Esophagus (tissue), 2 donors: ENCODE data around the gene MS4A7. TPM values are rescaled to one million over a fixed set of nuclear protein-coding genes. Genes with fewer than 3 reads are reported as not detected.

Source experiments
- H3K27ac ChIP-seq, 2 donors: one replicate each; pipeline ENCODE4 v1.5.1; 2013; ENCODE audit warnings: low read depth in 2 of 2, mild to moderate bottlenecking in 2 of 2, inconsistent platforms in 1 of 2, low read length in 1 of 2, moderate library complexity in 1 of 2
- H3K27me3 ChIP-seq, 2 donors: one replicate each; pipeline ENCODE4 v1.6.1; 2013; ENCODE audit warnings: low read length in 2 of 2, control low read depth in 1 of 2, mild to moderate bottlenecking in 1 of 2; ENCODE audit not compliant: insufficient read depth in 2 of 2, control insufficient read depth in 1 of 2
- H3K36me3 ChIP-seq, 2 donors: one replicate each; pipeline ENCODE4 v1.6.1; 2013; ENCODE audit warnings: low read length in 1 of 2; ENCODE audit not compliant: control insufficient read depth in 2 of 2, insufficient read depth in 2 of 2
- H3K4me1 ChIP-seq, 2 donors: one replicate each; pipeline ENCODE4 v1.6.1; 2013; ENCODE audit warnings: low read length in 1 of 2; ENCODE audit not compliant: control insufficient read depth in 2 of 2, insufficient read depth in 2 of 2
- H3K4me3 ChIP-seq, 2 donors: one replicate each; pipeline ENCODE4 v1.5.1; 2013; ENCODE audit warnings: low read length in 2 of 2, mild to moderate bottlenecking in 2 of 2, low read depth in 1 of 2, moderate library complexity in 1 of 2
- H3K9me3 ChIP-seq, 2 donors: one replicate each; pipeline ENCODE4 v1.6.1; 2013; ENCODE audit warnings: mild to moderate bottlenecking in 2 of 2, low read depth in 1 of 2, low read length in 1 of 2, moderate library complexity in 1 of 2; ENCODE audit not compliant: control insufficient read depth in 2 of 2, insufficient read depth in 1 of 2
- WGBS, 2 donors: extraction: QIAGEN DNeasy Blood & Tissue Kit; methylation state at CpG; one replicate each; pipeline ENCODE4 v1.1.7; 2013; 5-methylcytosine and 5-hydroxymethylcytosine counted together
- polyA plus RNA-seq, 2 donors: library from polyadenylated mRNA; stranded (reverse); fragments of 200-250 nt; gene quantifications; one replicate each; pipeline ENCODE4 v1.2.3, GENCODE V29; 2013
- donor health status: healthy with polysubstance abuse.
- donor health status: Bipolar disorder and iron deficiency.

Gene MS4A7
- polyA plus RNA-seq, 2 donors = 1.1 to 1.3 TPM

- H3K4me1 ChIP-seq = no peaks in the 10 kb centered on the region
- no peaks in the 10 kb centered on the region for H3K27me3 ChIP-seq
- no peak overlapping the region for H3K27ac ChIP-seq
- no peaks in the 10 kb centered on the region for H3K9me3 ChIP-seq
- no peak overlapping the region for H3K4me3 ChIP-seq
- 93 to 95% methylated on average over 19 of the region's 19 CpGs for WGBS, 2 donors
- no peaks in the 10 kb centered on the region for H3K36me3 ChIP-seq
Measured at GRCh38 chr11:60367896-60368295, 10.4 kb upstream of the MS4A7 start.

- no peaks in the 10 kb centered on the region for H3K9me3 ChIP-seq
- H3K27ac ChIP-seq = no peak overlapping the region
Measured at GRCh38 chr11:60370252-60370810, 8.0 kb upstream of the MS4A7 start.

GRCh38 chr11:60370811-60371298 lies 7.5 kb upstream of the MS4A7 start:
- Histone ChIP-seq H3K27me3 (no peaks in the 10 kb centered on the region), H3K4me3 (no peak overlapping the region), H3K9me3 (no peaks in the 10 kb centered on the region), H3K4me1 (no peaks in the 10 kb centered on the region), H3K36me3 (no peaks in the 10 kb centered on the region), H3K27ac (no peak overlapping the region)
- 27 to 31% methylated on average over 5 of the region's 5 CpGs for WGBS, 2 donors

More at GRCh38 chr11:60370252-60370810, 8.0 kb upstream of the MS4A7 start:
- H3K4me1 ChIP-seq = no peaks in the 10 kb centered on the region
- H3K27me3 ChIP-seq = no peaks in the 10 kb centered on the region
- H3K36me3 ChIP-seq = no peaks in the 10 kb centered on the region
- 33 to 34% methylated on average over 2 of the region's 2 CpGs for WGBS, 2 donors
- H3K4me3 ChIP-seq = no peak overlapping the region

GRCh38 chr11:60371386-60371785 lies 6.9 kb upstream of the MS4A7 start:
- Histone ChIP-seq H3K36me3 (no peaks in the 10 kb centered on the region), H3K4me3 (no peak overlapping the region), H3K4me1 (no peaks in the 10 kb centered on the region), H3K27ac (no peak overlapping the region), H3K9me3 (no peaks in the 10 kb centered on the region), H3K27me3 (no peaks in the 10 kb centered on the region)
- 67 to 69% methylated on average over 3 of the region's 3 CpGs for WGBS, 2 donors

GRCh38 chr11:60371854-60372253 lies 6.5 kb upstream of the MS4A7 start:
- WGBS, 2 donors = 69 to 74% methylated on average over 1 of the region's 1 CpG
- H3K9me3 ChIP-seq = no peaks in the 10 kb centered on the region
- H3K36me3 ChIP-seq = no peaks in the 10 kb centered on the region
- no peaks in the 10 kb centered on the region for H3K4me1 ChIP-seq
- H3K4me3 ChIP-seq = no peak overlapping the region
- no peak overlapping the region for H3K27ac ChIP-seq
- no peaks in the 10 kb centered on the region for H3K27me3 ChIP-seq

- WGBS, 2 donors = 83 to 87% methylated on average over 3 of the region's 3 CpGs
- Histone ChIP-seq H3K27me3 (no peaks in the 10 kb centered on the region), H3K27ac (no peak overlapping the region), H3K4me3 (no peak overlapping the region), H3K9me3 (no peaks in the 10 kb centered on the region), H3K4me1 (no peaks in the 10 kb centered on the region), H3K36me3 (no peaks in the 10 kb centered on the region)
Measured at GRCh38 chr11:60372767-60373166, 5.6 kb upstream of the MS4A7 start.

- Histone ChIP-seq H3K4me3 (no peak overlapping the region), H3K36me3 (no peaks in the 10 kb centered on the region), H3K9me3 (no peaks in the 10 kb centered on the region), H3K27ac (no peak overlapping the region), H3K27me3 (no peaks in the 10 kb centered on the region), H3K4me1 (no peaks in the 10 kb centered on the region)
- 96 to 97% methylated on average over 3 of the region's 3 CpGs for WGBS, 2 donors
Measured at GRCh38 chr11:60375316-60375715, 3.0 kb upstream of the MS4A7 start.

- H3K27me3 ChIP-seq = no peaks in the 10 kb centered on the region
- WGBS, 2 donors = 73 to 74% methylated on average over 3 of the region's 3 CpGs
- H3K36me3 ChIP-seq = no peaks in the 10 kb centered on the region
- no peaks in the 10 kb centered on the region for H3K9me3 ChIP-seq
- H3K4me3 ChIP-seq = no peak overlapping the region
- H3K27ac ChIP-seq = no peak overlapping the region
- H3K4me1 ChIP-seq = no peaks in the 10 kb centered on the region
Measured at GRCh38 chr11:60376601-60377000, 1.7 kb upstream of the MS4A7 start.

- 81 to 89% methylated on average over 2 of the region's 2 CpGs for WGBS, 2 donors
- Histone ChIP-seq H3K4me1 (peaks cover 0 to 3% of the 10 kb centered on the region in 2 donors), H3K27ac (no peak overlapping the region), H3K36me3 (no peaks in the 10 kb centered on the region), H3K9me3 (no peaks in the 10 kb centered on the region), H3K4me3 (no peak overlapping the region), H3K27me3 (no peaks in the 10 kb centered on the region)
Measured at GRCh38 chr11:60377401-60378136, 763 bp upstream of the MS4A7 start.
